ENCODE results near the gene PKNOX2.

DNA sequence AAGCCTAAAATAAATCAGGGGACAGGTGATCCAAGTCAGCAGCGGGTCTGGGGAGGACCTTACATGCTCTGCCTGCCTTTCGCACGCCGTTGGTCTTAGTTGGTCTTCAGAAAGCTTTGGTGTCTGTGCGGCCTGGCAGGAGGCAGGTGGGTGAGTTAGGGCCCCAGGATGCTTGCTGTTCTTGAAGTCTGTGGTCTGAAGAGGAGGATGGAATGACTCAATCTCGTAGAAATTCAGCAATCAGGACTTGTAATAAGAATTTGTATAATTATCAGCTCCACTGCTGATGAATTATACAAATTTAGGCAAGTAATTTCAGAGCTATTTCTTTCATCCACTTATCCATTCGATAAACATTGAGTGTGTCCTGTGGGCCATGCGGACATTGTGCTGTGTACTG, 193.0 kb downstream of the PKNOX2 start:
- TF ChIP-seq, protein P1, sequence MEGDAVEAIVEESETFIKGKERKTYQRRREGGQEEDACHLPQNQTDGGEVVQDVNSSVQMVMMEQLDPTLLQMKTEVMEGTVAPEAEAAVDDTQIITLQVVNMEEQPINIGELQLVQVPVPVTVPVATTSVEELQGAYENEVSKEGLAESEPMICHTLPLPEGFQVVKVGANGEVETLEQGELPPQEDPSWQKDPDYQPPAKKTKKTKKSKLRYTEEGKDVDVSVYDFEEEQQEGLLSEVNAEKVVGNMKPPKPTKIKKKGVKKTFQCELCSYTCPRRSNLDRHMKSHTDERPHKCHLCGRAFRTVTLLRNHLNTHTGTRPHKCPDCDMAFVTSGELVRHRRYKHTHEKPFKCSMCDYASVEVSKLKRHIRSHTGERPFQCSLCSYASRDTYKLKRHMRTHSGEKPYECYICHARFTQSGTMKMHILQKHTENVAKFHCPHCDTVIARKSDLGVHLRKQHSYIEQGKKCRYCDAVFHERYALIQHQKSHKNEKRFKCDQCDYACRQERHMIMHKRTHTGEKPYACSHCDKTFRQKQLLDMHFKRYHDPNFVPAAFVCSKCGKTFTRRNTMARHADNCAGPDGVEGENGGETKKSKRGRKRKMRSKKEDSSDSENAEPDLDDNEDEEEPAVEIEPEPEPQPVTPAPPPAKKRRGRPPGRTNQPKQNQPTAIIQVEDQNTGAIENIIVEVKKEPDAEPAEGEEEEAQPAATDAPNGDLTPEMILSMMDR (IDR thresholded peaks at IDR 0.05), result no peak
- no peak for TF ChIP-seq POLR2A (IDR thresholded peaks at IDR 0.05)

Data from gastroesophageal sphincter (tissue), 3 donors.